Kidney epithelial cell (primary cell): ENCODE measurements around the gene NUDT21. TPM values are rescaled to one million over a fixed set of nuclear protein-coding genes. Genes with fewer than 3 reads are reported as not detected.

ENCODE experiments used
- total RNA-seq: library from RNA; depleted of rRNA; stranded (reverse); fragments of >200 nt; gene quantifications from 2 replicates; pipeline ENCODE4 v1.2.3, GENCODE V29; 2015

NUDT21 gene
- total RNA-seq, 1 donor from 2014 or later: 89.7 TPM

Other genes with a start within 250 kb of the NUDT21 start
- 131 and 133 TPM in 2 replicates for gene AMFR, start 25.8 kb downstream of the NUDT21 start, total RNA-seq
- 41.3 and 75.8 TPM in 2 replicates for gene OGFOD1, start 222 bp upstream of the NUDT21 start, total RNA-seq
- 27.9 and 34.2 TPM in 2 replicates for gene BBS2, start 68.7 kb upstream of the NUDT21 start, total RNA-seq
- not detected in 2 replicates for gene MT4, start 113.7 kb upstream of the NUDT21 start, total RNA-seq
- gene MT3, start 138.2 kb upstream of the NUDT21 start, total RNA-seq: not detected in 2 replicates
- 139 and 338 TPM in 2 replicates for gene MT2A, start 157.3 kb upstream of the NUDT21 start, total RNA-seq
- 75.8 and 110 TPM in 2 replicates for gene MT1E, start 174.4 kb upstream of the NUDT21 start, total RNA-seq
- 1.9 and 4.3 TPM in 2 replicates for gene MT1M, start 181.3 kb upstream of the NUDT21 start, total RNA-seq
- gene MT1A, start 187.3 kb upstream of the NUDT21 start, total RNA-seq: not detected in 2 replicates
- not detected in 2 replicates for gene MT1B, start 200.6 kb upstream of the NUDT21 start, total RNA-seq
- gene MT1F, start 206.6 kb upstream of the NUDT21 start, total RNA-seq: 7.9 and 9.4 TPM in 2 replicates
- 0.75 and 14.8 TPM in 2 replicates for gene MT1G, start 216.7 kb upstream of the NUDT21 start, total RNA-seq
- gene MT1H, start 218.5 kb upstream of the NUDT21 start, total RNA-seq: not detected in 2 replicates
- gene MT1X, start 231.1 kb upstream of the NUDT21 start, total RNA-seq: 18.1 and 19.6 TPM in 2 replicates